PC-9 (cell line): ENCODE measurements around the gene DIAPH2. TPM values are rescaled to one million over a fixed set of nuclear protein-coding genes. Genes with fewer than 3 reads are reported as not detected.
A peak's percentile ranks its signal among the peaks of the same experiment; 100 is the strongest.

Experiments used
- BruUV-seq: library from RNA; stranded (reverse); fragments of 400-500 nt; replicated peaks from 2 replicates; lab custom pipeline; 2021; lab: Mats Ljungman, UMichigan
- CTCF ChIA-PET: fragments of 300-600 bp; sonication (Branson Sonifier 250); formaldehyde crosslinking; loops from one replicate; lab custom pipeline; 2022; ENCODE audit warnings: antibody characterized with exemption; lab: Charles Lee
- POLR2A ChIA-PET: fragments of 300-600 bp; sonication (Branson Sonifier 250); formaldehyde crosslinking; loops from one replicate; lab custom pipeline; 2022; ENCODE audit warnings: antibody characterized with exemption; ENCODE audit not compliant: unreplicated experiment; lab: Charles Lee
- DNase-seq, 2 experiments: peaks; one replicate each; pipeline versions ENCODE4 v3.0.0 to v3.0.0-alpha.2; 2015 to 2022; ENCODE audit warnings: mixed read lengths in 1 of 2
- H2AFZ ChIP-seq: fragments of 200-600 bp; sonication (generic); 2 replicates; pipeline ENCODE4 v1.8.1; 2017; ENCODE audit warnings: antibody characterized with exemption
- H3F3A ChIP-seq: fragments of 200-600 bp; sonication (generic); 2 replicates; pipeline ENCODE4 v1.8.1; 2017; ENCODE audit warnings: antibody characterized with exemption, mild to moderate bottlenecking, low read depth; ENCODE audit not compliant: insufficient read depth
- H3K27ac ChIP-seq: fragments of 200-600 bp; sonication (generic); 2 replicates; pipeline ENCODE4 v1.6.1; 2016; ENCODE audit warnings: mixed run types
- H3K27me3 ChIP-seq: fragments of 200-600 bp; sonication (generic); 2 replicates; pipeline ENCODE4 v1.6.1; 2016; ENCODE audit warnings: low read depth, mixed run types; ENCODE audit not compliant: insufficient read depth
- H3K36me3 ChIP-seq: fragments of 200-600 bp; sonication (generic); 2 replicates; pipeline ENCODE4 v1.6.1; 2016; ENCODE audit warnings: low read depth, mixed run types
- H3K4me1 ChIP-seq: fragments of 200-600 bp; sonication (generic); replicated peaks from 2 replicates; pipeline ENCODE4 v1.6.1; 2016; ENCODE audit warnings: mixed run types; ENCODE audit not compliant: insufficient read depth
- H3K4me2 ChIP-seq: fragments of 200-600 bp; sonication (generic); 2 replicates; pipeline ENCODE4 v1.6.1; 2017; ENCODE audit warnings: mixed run types
- H3K4me3 ChIP-seq: fragments of 200-600 bp; sonication (generic); 2 replicates; pipeline ENCODE4 v1.6.1; 2016; ENCODE audit warnings: mixed run types
- H3K79me2 ChIP-seq: fragments of 200-600 bp; sonication (generic); 2 replicates; pipeline ENCODE4 v1.6.1; 2017; ENCODE audit warnings: low read depth, mixed run types
- H3K9me2 ChIP-seq: fragments of 200-600 bp; sonication (generic); 2 replicates; pipeline ENCODE4 v1.8.1; 2017; ENCODE audit warnings: mild to moderate bottlenecking; ENCODE audit not compliant: insufficient read depth
- H3K9me3 ChIP-seq: fragments of 200-600 bp; sonication (generic); 2 replicates; pipeline ENCODE4 v1.8.1; 2016; ENCODE audit warnings: low read depth; ENCODE audit not compliant: insufficient read depth
- H4K20me1 ChIP-seq: fragments of 200-600 bp; sonication (generic); 2 replicates; pipeline ENCODE4 v1.8.1; 2017; ENCODE audit not compliant: insufficient read depth
- EZH2 ChIP-seq: fragments of 200-600 bp; sonication (generic); IDR thresholded peaks from 2 replicates; pipeline ENCODE4 v1.8.0; 2017; ENCODE audit warnings: antibody characterized with exemption, low read depth
- intact Hi-C: fragments of 100-400 bp; cut with micrococcal nuclease; formaldehyde crosslinking; loops from one replicate; pipeline ENCODE4 v1.10.0; 2022; ENCODE audit not compliant: unreplicated experiment
- total RNA-seq: library from RNA; stranded (reverse); gene quantifications from 2 replicates; pipeline ENCODE4 v1.2.3, GENCODE V29; 2021
- TF ChIP-seq, protein P1 (sequence below): fragments of 200-600 bp; sonication (generic); conservative IDR thresholded peaks from 2 replicates; pipeline ENCODE4 v1.6.1; 2017; ENCODE audit warnings: mixed run types, antibody characterized with exemption, mild to moderate bottlenecking, moderate library complexity

Gene DIAPH2
- total RNA-seq, 1 experiment from 2014 or later: 12.0 TPM

- H3K9me2 ChIP-seq: no peaks in the 10 kb centered on the region
- H3K27ac ChIP-seq: 0 out of 2 replicates have a peak overlapping the region, but pooled peaks have one; percentile 10
- H3K9me3 ChIP-seq: no peaks in the 10 kb centered on the region
- H3K27me3 ChIP-seq: no peaks in the 10 kb centered on the region
- TF ChIP-seq EZH2: no peak
- TF ChIP-seq, protein P1, sequence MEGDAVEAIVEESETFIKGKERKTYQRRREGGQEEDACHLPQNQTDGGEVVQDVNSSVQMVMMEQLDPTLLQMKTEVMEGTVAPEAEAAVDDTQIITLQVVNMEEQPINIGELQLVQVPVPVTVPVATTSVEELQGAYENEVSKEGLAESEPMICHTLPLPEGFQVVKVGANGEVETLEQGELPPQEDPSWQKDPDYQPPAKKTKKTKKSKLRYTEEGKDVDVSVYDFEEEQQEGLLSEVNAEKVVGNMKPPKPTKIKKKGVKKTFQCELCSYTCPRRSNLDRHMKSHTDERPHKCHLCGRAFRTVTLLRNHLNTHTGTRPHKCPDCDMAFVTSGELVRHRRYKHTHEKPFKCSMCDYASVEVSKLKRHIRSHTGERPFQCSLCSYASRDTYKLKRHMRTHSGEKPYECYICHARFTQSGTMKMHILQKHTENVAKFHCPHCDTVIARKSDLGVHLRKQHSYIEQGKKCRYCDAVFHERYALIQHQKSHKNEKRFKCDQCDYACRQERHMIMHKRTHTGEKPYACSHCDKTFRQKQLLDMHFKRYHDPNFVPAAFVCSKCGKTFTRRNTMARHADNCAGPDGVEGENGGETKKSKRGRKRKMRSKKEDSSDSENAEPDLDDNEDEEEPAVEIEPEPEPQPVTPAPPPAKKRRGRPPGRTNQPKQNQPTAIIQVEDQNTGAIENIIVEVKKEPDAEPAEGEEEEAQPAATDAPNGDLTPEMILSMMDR: no peak
- no peak overlapping the region for H3K4me3 ChIP-seq
- H3K79me2 ChIP-seq: no peaks in the 10 kb centered on the region
- no peak for DNase-seq
- no peak overlapping the region for H3K4me2 ChIP-seq
- no peaks in the 10 kb centered on the region for H3F3A ChIP-seq
- H3K4me1 ChIP-seq: no peaks in the 10 kb centered on the region
- no TSS peak for BruUV-seq
- intact Hi-C loops: no loop called here
- no peaks in the 10 kb centered on the region for H4K20me1 ChIP-seq
- H3K36me3 ChIP-seq: no peaks in the 10 kb centered on the region
- CTCF ChIA-PET: no interaction called here
- POLR2A ChIA-PET: no interaction called here
- no peak overlapping the region for H2AFZ ChIP-seq
Observed at GRCh38 chrX:96906741-96907140, 222.1 kb downstream of the DIAPH2 start.

- Histone ChIP-seq H3K4me3 (no peak overlapping the region), H3F3A (no peaks in the 10 kb centered on the region), H3K36me3 (no peaks in the 10 kb centered on the region), H3K4me2 (no peak overlapping the region), H2AFZ (no peak overlapping the region), H3K27ac (no peak overlapping the region), H3K9me3 (no peaks in the 10 kb centered on the region), H3K79me2 (no peaks in the 10 kb centered on the region), H3K27me3 (no peaks in the 10 kb centered on the region), H3K4me1 (no peaks in the 10 kb centered on the region), H3K9me2 (no peaks in the 10 kb centered on the region), H4K20me1 (no peaks in the 10 kb centered on the region)
- POLR2A ChIA-PET: no interaction called here
- CTCF ChIA-PET: no interaction called here
- no TSS peak for BruUV-seq
- TF ChIP-seq, protein P1: no peak
- no peak for TF ChIP-seq EZH2
- DNase-seq: no peak
- intact Hi-C loops: no loop called here
Observed at GRCh38 chrX:96907516-96908272, 223.1 kb downstream of the DIAPH2 start.

DNA sequence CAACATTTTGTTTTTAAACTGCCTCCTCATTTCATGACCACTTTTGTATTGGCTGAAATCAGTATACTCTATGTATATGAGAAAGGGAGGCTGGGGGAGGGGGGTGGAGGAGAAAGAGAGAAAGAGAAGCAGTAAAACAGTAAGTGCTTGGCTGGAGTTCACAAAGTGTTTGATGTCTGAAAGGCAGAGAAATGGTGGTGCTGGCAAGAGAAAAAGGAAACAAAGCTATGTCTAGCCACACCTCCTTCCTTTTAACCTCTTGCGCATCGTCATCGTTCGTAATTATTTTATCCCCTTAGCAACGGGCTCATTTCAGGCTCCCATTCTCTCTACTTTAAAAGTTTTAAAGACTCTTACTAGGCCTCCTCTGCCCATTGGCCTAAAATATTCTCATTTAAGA, 224.6 kb downstream of the DIAPH2 start:
- no peak overlapping the region for H2AFZ ChIP-seq
- H3K4me2 ChIP-seq: no peak overlapping the region
- H3K9me2 ChIP-seq: no peaks in the 10 kb centered on the region
- H3K36me3 ChIP-seq: no peaks in the 10 kb centered on the region
- intact Hi-C loops: no loop called here
- ChIA-PET POLR2A (no interaction called here), CTCF (no interaction called here)
- H3K4me3 ChIP-seq: no peak overlapping the region
- no TSS peak for BruUV-seq
- H3K79me2 ChIP-seq: no peaks in the 10 kb centered on the region
- no peaks in the 10 kb centered on the region for H3K4me1 ChIP-seq
- no peaks in the 10 kb centered on the region for H3K27me3 ChIP-seq
- no peak overlapping the region for H3K27ac ChIP-seq
- TF ChIP-seq, protein P1: no peak
- no peak for TF ChIP-seq EZH2
- no peaks in the 10 kb centered on the region for H3F3A ChIP-seq
- no peak for DNase-seq
- no peaks in the 10 kb centered on the region for H4K20me1 ChIP-seq
- no peaks in the 10 kb centered on the region for H3K9me3 ChIP-seq
